Measurements from ENCODE around the gene MRPS30.

Gene MRPS30

DNA sequence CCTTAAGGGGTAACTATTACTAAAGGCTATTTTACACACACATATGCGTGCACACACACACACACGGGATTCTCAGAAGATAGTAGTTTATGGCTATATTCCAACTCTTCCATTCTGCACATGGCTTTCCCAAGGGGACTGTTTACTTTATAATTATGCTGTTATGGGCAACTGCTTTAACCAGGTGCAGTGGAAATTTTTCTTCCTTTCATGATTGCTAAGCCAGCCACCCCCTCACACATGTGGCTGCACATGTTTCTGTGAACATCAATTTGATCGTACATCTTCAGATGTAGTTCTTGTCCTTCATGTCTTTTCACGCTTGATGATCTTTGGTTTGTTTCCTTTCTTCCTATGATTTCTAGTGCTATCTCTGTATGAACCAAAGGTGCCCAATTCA lies 37.0 kb downstream of the MRPS30 start:
- Histone ChIP-seq H3F3A (ENCODE audit: insufficient read depth) (no peaks in the 10 kb centered on the region), H2AFZ (ENCODE audit: low read depth, low read length, severe bottlenecking) (no peak overlapping the region), H3K9me2 (replicated peaks; ENCODE audit: insufficient read depth, low read length) (no peaks in the 10 kb centered on the region), H3K27ac (ENCODE audit: low read depth, low read length) (no peak overlapping the region), H3K79me2 (ENCODE audit: insufficient read depth, low read length) (no peaks in the 10 kb centered on the region), H3K36me3 (ENCODE audit: low read length) (no peaks in the 10 kb centered on the region), H3K9me3 (ENCODE audit: insufficient read depth, low read length) (no peaks in the 10 kb centered on the region), H3K4me3 (ENCODE audit: insufficient read depth, low read length, poor library complexity, severe bottlenecking) (no peak overlapping the region), H3K4me2 (ENCODE audit: low read depth, low read length, poor library complexity, severe bottlenecking) (no peak overlapping the region), H4K20me1 (ENCODE audit: low read depth, low read length) (no peaks in the 10 kb centered on the region), H3K27me3 (ENCODE audit: low read length) (no peaks in the 10 kb centered on the region), H3K9ac (ENCODE audit: low read length) (no peak overlapping the region)
- TF ChIP-seq EZH2phosphoT487 (conservative IDR thresholded peaks at IDR 0.05; ENCODE audit: low read length), result no peak
- TF ChIP-seq, protein P1, sequence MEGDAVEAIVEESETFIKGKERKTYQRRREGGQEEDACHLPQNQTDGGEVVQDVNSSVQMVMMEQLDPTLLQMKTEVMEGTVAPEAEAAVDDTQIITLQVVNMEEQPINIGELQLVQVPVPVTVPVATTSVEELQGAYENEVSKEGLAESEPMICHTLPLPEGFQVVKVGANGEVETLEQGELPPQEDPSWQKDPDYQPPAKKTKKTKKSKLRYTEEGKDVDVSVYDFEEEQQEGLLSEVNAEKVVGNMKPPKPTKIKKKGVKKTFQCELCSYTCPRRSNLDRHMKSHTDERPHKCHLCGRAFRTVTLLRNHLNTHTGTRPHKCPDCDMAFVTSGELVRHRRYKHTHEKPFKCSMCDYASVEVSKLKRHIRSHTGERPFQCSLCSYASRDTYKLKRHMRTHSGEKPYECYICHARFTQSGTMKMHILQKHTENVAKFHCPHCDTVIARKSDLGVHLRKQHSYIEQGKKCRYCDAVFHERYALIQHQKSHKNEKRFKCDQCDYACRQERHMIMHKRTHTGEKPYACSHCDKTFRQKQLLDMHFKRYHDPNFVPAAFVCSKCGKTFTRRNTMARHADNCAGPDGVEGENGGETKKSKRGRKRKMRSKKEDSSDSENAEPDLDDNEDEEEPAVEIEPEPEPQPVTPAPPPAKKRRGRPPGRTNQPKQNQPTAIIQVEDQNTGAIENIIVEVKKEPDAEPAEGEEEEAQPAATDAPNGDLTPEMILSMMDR (IDR thresholded peaks at IDR 0.05; ENCODE audit: insufficient read depth, low read length, poor library complexity, severe bottlenecking), result no peak

DNA sequence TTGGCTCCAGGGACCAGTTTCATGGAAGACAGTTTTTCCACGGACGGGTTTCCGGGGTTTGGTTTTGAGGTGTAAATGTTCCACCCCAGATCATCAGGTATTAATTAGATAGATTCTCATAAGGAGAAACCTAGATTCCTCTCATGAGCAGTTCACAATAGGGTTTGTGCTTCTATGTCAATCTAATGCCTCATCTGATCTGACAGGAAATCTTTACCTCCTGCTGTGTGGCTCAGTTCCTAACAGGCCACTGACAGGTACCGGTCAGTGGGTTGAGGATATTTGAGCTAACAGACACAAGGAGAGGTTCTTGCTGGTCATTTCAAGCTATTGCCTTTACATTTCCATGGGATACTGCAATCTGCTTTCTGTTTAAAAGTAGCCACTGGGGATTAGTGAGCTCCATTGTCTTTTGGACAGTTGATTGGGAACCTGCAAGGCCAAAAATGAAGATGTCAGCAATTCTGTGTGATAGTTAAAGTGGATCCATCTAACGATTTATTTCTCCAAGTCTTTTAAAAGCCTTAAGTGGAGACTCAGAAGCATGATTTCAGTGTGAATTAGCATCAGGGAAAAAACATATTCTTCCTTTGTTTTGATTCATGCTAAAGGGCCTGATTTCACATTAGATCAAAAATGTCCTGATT lies 38.6 kb downstream of the MRPS30 start:
- no peak for TF ChIP-seq EZH2phosphoT487 (conservative IDR thresholded peaks at IDR 0.05; ENCODE audit: low read length)
- TF ChIP-seq, protein P1 (IDR thresholded peaks at IDR 0.05; ENCODE audit: insufficient read depth, low read length, poor library complexity, severe bottlenecking), result no peak
- Histone ChIP-seq H3K27ac (ENCODE audit: low read depth, low read length) (no peak overlapping the region), H3K9me3 (ENCODE audit: insufficient read depth, low read length) (no peaks in the 10 kb centered on the region), H3K4me3 (ENCODE audit: insufficient read depth, low read length, poor library complexity, severe bottlenecking) (no peak overlapping the region), H3K4me2 (ENCODE audit: low read depth, low read length, poor library complexity, severe bottlenecking) (no peak overlapping the region), H3K9ac (ENCODE audit: low read length) (no peak overlapping the region), H3F3A (ENCODE audit: insufficient read depth) (no peaks in the 10 kb centered on the region), H3K36me3 (ENCODE audit: low read length) (no peaks in the 10 kb centered on the region), H3K9me2 (replicated peaks; ENCODE audit: insufficient read depth, low read length) (no peaks in the 10 kb centered on the region), H3K27me3 (ENCODE audit: low read length) (no peaks in the 10 kb centered on the region), H4K20me1 (ENCODE audit: low read depth, low read length) (no peaks in the 10 kb centered on the region), H3K79me2 (ENCODE audit: insufficient read depth, low read length) (no peaks in the 10 kb centered on the region), H2AFZ (ENCODE audit: low read depth, low read length, severe bottlenecking) (no peak overlapping the region)

DNA sequence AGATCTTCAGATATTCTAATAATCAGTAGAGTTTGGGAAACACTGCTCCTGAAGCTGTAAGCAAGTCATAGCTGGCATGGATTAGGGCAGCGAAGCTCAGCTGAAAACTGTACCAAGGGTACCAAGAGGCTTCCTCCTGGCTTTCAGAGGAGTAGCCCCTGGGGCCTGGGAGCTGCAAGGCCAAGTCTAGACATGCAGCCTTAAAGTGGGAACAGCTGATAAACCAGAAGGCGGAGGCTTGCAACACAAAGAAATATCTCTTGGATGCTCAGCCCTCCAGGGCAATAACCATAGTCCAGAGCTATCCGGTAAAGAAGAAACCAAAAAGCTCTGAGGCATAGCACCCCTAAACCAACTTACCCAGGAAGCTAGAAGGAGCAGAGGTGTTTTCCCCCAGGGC lies 51.5 kb downstream of the MRPS30 start:
- no peak overlapping the region for H3K4me3 ChIP-seq (ENCODE audit: insufficient read depth, low read length, poor library complexity, severe bottlenecking)
- no peak for TF ChIP-seq EZH2phosphoT487 (conservative IDR thresholded peaks at IDR 0.05; ENCODE audit: low read length)
- TF ChIP-seq, protein P1 (IDR thresholded peaks at IDR 0.05; ENCODE audit: insufficient read depth, low read length, poor library complexity, severe bottlenecking), result no peak
- H3K27ac ChIP-seq (ENCODE audit: low read depth, low read length), result no peak overlapping the region
- no peak overlapping the region for H3K9ac ChIP-seq (ENCODE audit: low read length)
- H3K9me2 ChIP-seq (replicated peaks; ENCODE audit: insufficient read depth, low read length), result no peaks in the 10 kb centered on the region
- no peaks in the 10 kb centered on the region for H3K9me3 ChIP-seq (ENCODE audit: insufficient read depth, low read length)
- H4K20me1 ChIP-seq (ENCODE audit: low read depth, low read length), result no peaks in the 10 kb centered on the region
- no peak overlapping the region for H3K4me2 ChIP-seq (ENCODE audit: low read depth, low read length, poor library complexity, severe bottlenecking)
- no peaks in the 10 kb centered on the region for H3K27me3 ChIP-seq (ENCODE audit: low read length)
- no peaks in the 10 kb centered on the region for H3K79me2 ChIP-seq (ENCODE audit: insufficient read depth, low read length)
- no peaks in the 10 kb centered on the region for H3F3A ChIP-seq (ENCODE audit: insufficient read depth)
- H2AFZ ChIP-seq (ENCODE audit: low read depth, low read length, severe bottlenecking), result no peak overlapping the region
- H3K36me3 ChIP-seq (ENCODE audit: low read length), result no peaks in the 10 kb centered on the region

Measured in SU-DHL-6 (cell line).